Cerebellar cortex (tissue), 1 donor: ENCODE results near the gene TXLNB.
"Not testable (repeated sequence)": the region's sequence is repeated elsewhere in the genome, so short reads cannot be mapped to it uniquely, and the experiment has no call there.

Source experiments
- DNase-seq: peaks from one replicate; pipeline ENCODE4 v3.0.0-alpha.2; 2015; ENCODE audit warnings: low spot score

TXLNB gene

DNA sequence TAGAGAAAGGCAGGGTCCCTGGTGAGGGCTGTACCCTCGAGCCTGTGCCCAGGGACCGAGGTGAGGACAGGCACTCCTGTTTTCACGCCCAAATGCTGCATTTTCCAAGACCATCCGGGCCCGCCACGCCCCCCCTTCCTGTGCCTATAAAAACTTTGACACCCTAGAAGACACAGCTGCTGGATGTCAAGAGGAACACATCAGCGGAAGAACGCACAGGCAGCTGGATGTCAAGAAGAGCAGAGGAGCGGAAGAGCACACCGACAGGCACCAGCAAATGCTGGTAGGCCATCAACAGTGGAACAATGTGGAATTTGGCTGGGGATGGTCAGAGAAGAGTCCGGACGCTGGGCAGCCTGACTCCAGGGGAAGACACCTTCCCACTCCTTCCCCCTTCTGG lies 56.1 kb downstream of the TXLNB start:
- DNase-seq = no peak

DNA sequence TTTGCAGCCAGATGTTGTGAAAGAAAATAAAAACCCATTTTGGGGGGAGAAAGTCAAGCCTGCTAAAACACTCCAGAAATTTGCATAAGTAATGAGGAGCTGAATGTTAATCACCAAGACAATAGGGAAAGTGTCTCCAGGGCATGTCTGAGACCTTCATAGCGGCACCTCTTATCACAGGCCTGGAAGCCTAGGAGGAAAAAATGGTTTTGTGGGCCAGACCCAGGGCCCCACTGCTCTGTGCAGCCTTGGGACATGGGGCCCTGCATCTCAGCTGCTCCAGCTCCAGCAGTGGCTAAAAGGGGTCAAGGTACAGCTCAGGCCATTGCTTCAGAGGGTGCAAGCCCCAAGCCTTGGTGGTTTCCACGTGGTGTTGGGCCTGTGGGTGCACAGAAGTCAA lies 57.6 kb downstream of the TXLNB start:
- DNase-seq = not testable (repeated sequence)

DNA sequence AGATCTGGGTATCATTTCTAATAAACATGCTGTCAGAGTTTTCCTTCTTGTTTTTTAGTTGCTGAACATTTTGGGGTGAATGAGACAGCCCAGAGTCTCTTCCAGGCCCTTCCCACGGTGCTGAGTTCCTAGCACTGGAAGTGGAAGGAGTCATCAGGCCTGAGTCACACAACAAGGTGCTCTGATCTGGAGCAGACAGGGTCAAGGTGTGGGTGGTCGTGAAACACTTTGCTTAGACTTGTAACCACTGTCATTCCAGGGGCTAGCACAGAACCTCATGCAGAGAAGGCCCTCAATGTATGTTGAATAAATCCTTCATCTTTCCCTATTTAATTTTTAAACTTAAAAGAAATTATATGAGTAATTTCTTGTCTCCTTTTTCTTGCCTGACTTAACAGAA lies 60.6 kb downstream of the TXLNB start:
- no peak for DNase-seq

DNA sequence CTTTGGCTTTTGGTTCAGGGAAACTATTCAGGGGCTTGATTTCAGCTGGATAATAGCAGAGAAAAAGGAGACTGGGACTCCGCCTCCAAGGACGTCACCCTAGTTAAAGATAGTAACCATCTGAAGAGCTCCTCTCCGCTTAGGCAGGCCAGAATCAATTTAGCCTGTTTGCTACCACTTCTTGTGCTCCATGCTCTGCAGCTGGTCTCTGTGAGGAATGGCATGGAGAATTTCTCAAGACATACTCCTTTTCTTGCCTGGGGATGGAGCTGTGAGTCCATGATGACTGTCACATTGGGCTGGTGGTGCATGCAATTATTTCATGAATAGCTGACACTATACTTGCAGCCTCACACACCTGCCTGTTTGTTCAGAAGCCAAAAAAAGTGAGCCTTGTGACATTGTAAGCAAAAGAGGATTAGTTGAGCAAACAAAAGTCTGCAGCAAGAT lies 61.4 kb downstream of the TXLNB start:
- peak; percentile 37 for DNase-seq

DNA sequence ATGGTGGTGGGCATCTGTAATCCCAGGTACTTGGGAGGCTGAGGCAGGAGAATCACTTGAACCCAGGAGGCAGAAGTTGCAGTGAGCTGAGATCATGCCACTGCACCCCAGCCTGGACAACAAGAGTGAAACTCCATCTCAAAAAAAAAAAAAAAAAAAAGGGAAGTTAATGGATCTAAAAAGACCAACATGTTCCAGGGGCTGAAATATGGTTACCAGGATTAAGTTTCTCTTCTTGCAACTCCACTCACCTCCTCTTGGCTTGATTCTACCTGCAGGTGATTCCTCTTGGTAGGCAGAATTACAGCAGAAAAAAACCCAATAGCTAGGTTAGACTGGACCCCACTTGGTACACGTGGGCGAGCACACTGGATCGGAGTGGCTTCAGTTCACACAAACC lies 63.4 kb downstream of the TXLNB start:
- not testable (repeated sequence) for DNase-seq

DNA sequence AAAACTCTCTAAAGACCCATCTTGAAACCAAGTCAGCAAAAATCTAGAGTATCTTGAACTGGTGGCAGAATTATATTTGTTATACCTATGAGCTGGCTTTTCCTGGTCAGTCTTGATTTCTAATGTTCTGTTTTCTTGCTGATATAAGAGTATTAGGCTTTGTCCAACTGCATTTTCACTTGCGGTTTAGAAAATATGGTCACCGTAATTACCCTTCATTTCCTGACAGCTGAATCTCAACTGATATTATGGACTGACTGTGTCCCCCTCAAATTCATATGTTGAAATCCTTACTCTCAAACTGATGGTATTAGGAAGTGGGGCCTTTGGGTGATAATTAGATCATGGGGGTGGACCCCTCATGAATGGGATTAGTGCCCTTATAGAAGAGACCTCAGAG lies 72.1 kb downstream of the TXLNB start:
- no peak for DNase-seq

DNA sequence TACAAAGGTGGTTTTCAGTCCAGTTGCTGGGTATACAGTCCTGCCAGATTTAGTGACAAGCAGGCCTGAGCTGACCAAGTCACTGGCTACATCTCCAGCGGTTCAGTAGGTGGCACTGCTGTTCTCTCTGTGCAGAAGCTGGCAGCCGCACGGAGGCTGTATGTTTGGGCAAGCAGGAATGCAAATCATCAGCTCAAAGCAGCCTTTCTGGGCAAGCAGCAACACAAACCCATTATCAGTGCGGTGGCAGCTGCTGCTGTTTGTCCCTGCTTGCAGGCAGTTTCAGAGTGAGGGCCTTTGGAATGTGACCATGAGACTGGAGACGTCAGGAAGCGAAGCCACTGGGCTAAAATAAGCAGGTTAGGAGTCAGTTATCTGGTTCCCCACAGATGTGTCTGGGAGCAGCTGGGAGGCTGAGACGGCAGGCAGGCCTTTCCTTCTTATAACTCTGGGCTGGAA lies 72.5 kb downstream of the TXLNB start:
- DNase-seq = peak; percentile 75

DNA sequence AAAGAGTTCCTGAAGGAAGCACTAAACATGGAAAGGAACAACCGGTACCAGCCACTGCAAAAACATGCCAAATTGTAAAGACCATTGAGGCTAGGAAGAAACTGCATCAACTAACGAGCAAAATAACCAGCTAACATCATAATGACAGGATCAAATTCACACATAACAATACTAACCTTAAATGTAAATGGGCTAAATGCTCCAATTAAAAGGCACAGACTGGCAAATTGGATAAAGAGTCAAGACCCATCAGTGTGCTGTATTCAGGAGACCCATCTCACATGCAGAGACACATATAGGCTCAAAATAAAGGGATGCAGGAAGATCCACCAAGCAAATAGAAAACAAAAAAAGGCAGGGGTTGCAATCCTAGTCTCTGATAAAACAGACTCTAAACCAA lies 79.3 kb downstream of the TXLNB start:
- not testable (repeated sequence) for DNase-seq

DNA sequence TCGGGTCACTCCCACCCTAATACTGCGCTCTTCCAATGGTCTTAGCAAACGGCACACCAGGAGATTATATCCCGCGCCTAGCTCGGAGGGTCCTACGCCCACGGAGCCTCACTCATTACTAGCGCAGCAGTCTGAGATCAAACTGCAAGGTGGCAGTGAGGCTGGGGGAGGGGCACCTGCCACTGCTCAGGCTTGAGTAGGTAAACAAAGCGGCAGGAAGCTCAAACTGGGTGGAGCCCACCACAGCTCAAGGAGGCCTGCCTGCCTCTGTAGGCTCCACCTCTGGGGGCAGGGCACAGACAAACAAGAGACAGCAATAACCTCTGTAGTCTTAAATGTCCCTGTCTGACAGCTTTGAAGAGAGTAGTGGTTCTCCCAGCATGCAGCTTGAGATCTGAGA lies 81.0 kb downstream of the TXLNB start:
- not testable (repeated sequence) for DNase-seq

DNA sequence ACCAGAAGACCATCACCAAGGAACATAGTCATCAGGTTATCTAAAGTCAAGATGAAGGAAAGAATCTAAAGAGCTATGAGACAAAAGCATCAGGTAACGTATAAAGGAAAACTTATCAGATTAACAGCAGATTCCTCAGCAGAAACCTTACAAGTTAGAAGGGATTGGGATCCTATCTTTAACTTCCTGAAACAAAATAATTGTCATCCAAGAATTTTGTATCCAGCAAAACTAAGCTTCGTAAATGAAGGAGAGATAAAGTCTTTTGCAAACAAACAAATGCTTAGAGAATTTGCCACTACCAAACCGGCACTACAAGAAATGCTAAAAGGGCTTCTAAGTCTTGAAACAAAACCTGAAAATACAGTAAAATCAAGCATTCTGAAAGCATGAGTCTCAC lies 86.0 kb downstream of the TXLNB start:
- no peak for DNase-seq

DNA sequence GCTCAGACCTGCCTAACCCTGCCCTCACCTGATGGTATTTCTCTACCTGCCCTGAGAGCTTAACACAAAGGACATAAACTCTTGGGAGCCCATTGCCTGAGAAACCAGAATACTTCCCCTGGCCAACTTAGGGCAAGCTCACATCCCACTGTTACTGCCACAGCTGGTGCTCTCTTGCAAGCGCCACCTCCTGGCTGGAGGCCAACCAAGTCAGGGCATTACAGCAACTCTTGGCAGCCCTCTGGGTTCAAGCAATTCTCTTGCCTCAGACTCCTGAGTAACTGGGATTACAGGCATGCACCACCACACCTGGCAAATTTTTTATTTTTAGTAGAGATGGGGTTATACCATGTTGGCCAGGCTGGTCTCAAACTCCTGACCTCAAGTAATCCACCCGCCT lies 86.8 kb downstream of the TXLNB start:
- DNase-seq = no peak

DNA sequence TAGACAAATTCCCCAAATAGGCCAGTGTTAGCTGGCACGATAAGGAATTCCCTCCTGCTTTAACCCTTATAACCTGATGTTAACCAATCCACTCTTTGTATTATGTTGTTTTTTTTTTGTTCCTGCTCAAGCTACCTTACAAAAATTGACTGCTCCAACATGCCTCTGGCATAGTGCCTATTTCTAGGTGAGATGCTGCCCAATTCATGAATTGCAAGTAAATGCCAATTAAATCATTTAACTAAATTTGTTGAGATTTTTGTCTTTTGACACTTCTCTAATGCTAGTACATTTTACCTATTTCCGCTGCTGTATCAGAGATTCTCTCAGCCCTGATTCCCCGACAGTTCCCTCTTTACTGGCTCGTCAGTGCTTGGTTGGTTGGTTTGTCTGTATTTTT lies 90.4 kb downstream of the TXLNB start:
- no peak for DNase-seq

DNA sequence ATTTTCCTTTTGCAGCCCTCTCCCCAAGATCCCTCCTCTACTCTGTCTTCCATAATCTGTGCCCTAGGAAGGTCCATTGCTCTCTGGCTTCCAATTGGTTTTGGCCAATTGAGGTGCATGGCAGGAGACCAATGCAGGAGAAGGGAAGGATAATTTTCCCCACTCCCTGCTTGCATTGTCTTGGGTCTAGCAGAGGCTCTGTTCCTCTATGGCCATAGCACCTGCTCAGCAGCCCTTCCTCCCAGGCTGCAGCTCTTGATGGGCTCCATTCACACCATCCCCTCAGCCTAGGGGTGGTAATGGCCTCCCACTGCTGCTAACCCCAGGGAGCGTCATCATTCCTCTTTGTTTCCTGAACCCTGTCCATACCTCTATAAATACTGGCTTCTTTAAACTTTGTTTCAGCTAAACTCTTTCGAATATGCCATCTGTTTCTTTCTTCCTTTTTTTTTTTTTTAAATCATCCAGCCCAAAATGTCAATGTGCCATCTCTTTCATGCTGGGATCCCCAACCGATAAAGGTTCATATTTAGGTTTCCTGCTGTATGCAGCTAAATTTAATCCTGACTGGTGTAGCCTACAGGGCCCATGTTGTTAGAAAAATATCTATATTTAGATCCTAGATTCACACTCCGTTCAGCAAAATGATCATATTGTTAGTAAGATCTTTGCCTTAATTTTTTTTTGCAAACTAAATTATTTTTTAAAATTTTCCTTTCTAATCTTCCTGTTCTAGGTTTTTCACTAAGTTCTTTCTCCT lies 93.1 kb downstream of the TXLNB start:
- no peak for DNase-seq

DNA sequence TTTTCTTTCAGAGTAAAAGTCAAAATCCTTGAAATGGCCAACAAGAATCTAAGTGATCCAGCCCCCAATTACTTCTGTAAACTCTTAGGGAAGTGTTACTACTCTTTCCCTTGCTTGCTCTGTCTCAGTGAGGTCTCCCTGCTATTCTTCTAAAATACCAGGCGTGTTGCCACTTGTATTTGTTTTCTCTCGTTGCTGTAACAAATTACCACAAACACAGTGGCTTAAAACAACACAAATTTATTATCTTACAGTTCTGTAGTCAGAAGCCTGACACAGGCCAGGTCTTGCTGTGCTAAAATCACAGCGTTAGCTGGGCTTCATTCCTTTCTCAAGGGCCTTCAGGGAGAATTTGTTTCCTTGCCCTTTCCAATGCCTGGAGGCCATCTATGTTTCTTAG lies 97.1 kb downstream of the TXLNB start:
- DNase-seq = no peak
